Gastroesophageal sphincter (tissue), 3 donors: Measurements from ENCODE around the gene COL7A1.

ENCODE experiments used
- CTCF ChIP-seq, 4 experiments: fragments of 200-600 bp in 2 of 4; fragments of 450-650 bp in 2 of 4; sonication (generic) in 1 of 4; IDR thresholded peaks; one replicate each; pipeline ENCODE4 v1.5.1; 2017 to 2019; ENCODE audit warnings: antibody characterized with exemption in 4 of 4, mild to moderate bottlenecking in 2 of 4, moderate library complexity in 2 of 4
- EP300 ChIP-seq: sonication (generic); formaldehyde crosslinking; IDR thresholded peaks from one replicate; pipeline ENCODE4 v1.6.1; 2017; ENCODE audit warnings: antibody characterized with exemption, mild to moderate bottlenecking
- POLR2AphosphoS5 ChIP-seq: sonication (generic); formaldehyde crosslinking; IDR thresholded peaks from one replicate; pipeline ENCODE4 v1.6.1; 2017; ENCODE audit warnings: antibody characterized with exemption

- TF ChIP-seq POLR2AphosphoS5 (no peak), CTCF (IDR thresholded peaks at IDR 0.05) (no peak), EP300 (no peak)
Observed at GRCh38 chr3:48514431-48515227, 80.5 kb downstream of the COL7A1 start.
